Fibroblast of skin of scalp (primary cell): ENCODE results near the gene PTGDR2.

Source experiments
- DNase-seq: peaks from one replicate; pipeline ENCODE4 v3.0.0-alpha.2; 2013

PTGDR2 gene

DNA sequence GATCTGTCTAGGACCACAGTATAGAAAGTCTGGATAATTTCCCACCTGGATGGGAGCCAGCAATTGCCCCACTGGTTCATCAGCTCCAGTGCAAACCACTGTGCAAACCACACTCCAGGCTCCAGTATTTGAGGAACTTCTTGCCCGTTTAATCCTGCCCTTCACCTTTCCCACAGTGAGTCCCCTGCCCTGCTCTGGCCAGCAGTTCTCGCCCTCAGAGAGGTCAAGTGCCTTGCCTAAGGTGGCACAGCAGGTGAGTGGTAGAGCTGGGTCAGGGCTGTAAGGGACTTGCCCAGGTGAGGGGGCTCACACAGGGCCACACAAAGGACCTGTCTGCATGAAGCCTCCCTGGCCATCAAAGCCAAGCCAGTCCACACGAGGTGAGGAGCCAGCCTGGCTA lies 46.5 kb downstream of the PTGDR2 start:
- no peak for DNase-seq

DNA sequence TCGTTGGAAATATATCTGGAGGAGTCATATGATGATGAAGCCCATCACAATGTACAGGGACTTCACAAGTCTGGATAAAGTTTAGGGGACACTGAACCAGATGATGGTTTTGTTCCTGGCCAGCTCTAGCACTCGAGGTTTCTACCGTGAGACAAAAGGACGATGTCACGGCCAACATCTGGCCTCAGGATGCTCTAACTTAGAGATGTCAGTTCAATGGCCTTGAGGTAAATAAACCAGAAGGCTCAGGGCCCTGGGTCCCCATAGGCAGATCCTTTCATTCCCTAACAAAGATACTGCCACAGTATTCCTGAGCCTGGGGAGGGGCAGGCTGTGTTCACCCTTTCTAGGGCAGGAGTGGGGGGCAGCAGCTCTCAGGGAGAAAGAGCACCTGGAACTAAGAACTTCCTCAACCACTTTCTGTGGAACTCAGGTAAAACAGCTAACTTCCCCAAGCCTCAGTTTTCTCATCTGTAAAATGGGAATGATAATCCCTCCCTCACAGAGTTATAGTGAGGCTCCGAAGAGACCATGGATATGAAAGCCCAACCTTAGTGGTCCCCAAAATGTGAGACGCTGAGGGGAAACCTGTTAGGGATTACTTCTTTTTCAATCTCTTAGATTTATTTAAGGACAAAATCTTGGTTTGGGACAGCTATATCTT lies 52.3 kb downstream of the PTGDR2 start:
- no peak for DNase-seq

DNA sequence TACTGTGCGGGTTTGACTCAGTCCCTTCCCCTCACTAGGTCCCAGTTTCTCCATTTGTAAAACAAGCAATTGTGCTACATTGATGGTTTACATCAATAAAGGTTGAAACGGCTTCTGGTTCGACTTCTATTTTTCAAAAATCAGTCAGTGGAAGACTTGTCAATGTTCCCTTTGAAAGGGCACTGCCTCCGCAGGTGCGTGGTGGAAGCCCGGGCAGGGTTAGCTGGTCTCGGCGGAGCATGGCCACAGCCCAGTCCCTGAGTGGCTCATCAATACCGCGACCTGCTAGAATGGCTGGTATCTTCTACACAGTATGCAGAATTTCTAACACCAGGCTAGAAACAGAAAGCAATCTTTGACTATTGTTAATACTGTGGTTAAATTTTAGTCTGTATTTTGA lies 54.6 kb downstream of the PTGDR2 start:
- no peak for DNase-seq
